ENCODE measurements around the gene WDTC1.

The WDTC1 gene

GRCh38 chr1:27299385-27300271 lies 65.2 kb downstream of the WDTC1 start:
- in situ Hi-C loops (cut with HindIII; ENCODE audit: low sequenced_read_pairs): loop anchor here (25.0 kb wide), 1 partner anchor 262 kb away; no protein-coding TSS in a partner anchor

- in situ Hi-C loops (cut with HindIII; ENCODE audit: low sequenced_read_pairs): no loop called here
These were observed 66.1 kb downstream of the WDTC1 start for GRCh38 chr1:27300341-27301051.

GRCh38 chr1:27301052-27301422 lies 66.6 kb downstream of the WDTC1 start:
- in situ Hi-C loops (cut with HindIII; ENCODE audit: low sequenced_read_pairs): no loop called here

GRCh38 chr1:27301582-27302199 lies 67.3 kb downstream of the WDTC1 start:
- in situ Hi-C loops (cut with HindIII; ENCODE audit: low sequenced_read_pairs): no loop called here

- in situ Hi-C loops (cut with HindIII; ENCODE audit: low sequenced_read_pairs): no loop called here
These were observed 68.2 kb downstream of the WDTC1 start for GRCh38 chr1:27302612-27303011.

GRCh38 chr1:27303509-27303908 lies 69.1 kb downstream of the WDTC1 start:
- in situ Hi-C loops (cut with HindIII; ENCODE audit: low sequenced_read_pairs): no loop called here

GRCh38 chr1:27306071-27306470 lies 71.6 kb downstream of the WDTC1 start:
- in situ Hi-C loops (cut with HindIII; ENCODE audit: low sequenced_read_pairs): loop anchor here (5.0 kb wide), 1 partner anchor 91 kb away; no protein-coding TSS in a partner anchor

GRCh38 chr1:27306892-27307761 lies 72.7 kb downstream of the WDTC1 start:
- in situ Hi-C loops (cut with HindIII; ENCODE audit: low sequenced_read_pairs): loop anchor here (5.0 kb wide), 1 partner anchor 90 kb away; no protein-coding TSS in a partner anchor

GRCh38 chr1:27307874-27308598 lies 73.6 kb downstream of the WDTC1 start:
- in situ Hi-C loops (cut with HindIII; ENCODE audit: low sequenced_read_pairs): loop anchor here (5.0 kb wide), 1 partner anchor 89 kb away; no protein-coding TSS in a partner anchor

- in situ Hi-C loops (cut with HindIII; ENCODE audit: low sequenced_read_pairs): no loop called here
These were observed 79.7 kb downstream of the WDTC1 start for GRCh38 chr1:27314169-27314568.

- in situ Hi-C loops (cut with HindIII; ENCODE audit: low sequenced_read_pairs): no loop called here
These were observed 80.3 kb downstream of the WDTC1 start for GRCh38 chr1:27314737-27315136.

GRCh38 chr1:27316860-27317259 lies 82.4 kb downstream of the WDTC1 start:
- in situ Hi-C loops (cut with HindIII; ENCODE audit: low sequenced_read_pairs): no loop called here

- in situ Hi-C loops (cut with HindIII; ENCODE audit: low sequenced_read_pairs): no loop called here
These were observed 83.7 kb downstream of the WDTC1 start for GRCh38 chr1:27318136-27318535.

GRCh38 chr1:27318596-27318995 lies 84.2 kb downstream of the WDTC1 start:
- in situ Hi-C loops (cut with HindIII; ENCODE audit: low sequenced_read_pairs): no loop called here

- in situ Hi-C loops (cut with HindIII; ENCODE audit: low sequenced_read_pairs): no loop called here
These were observed 87.6 kb downstream of the WDTC1 start, which contains the start of gene TMEM222 for GRCh38 chr1:27321813-27322568. Gene TMEM222 (plus strand): TSS chr1:27322163. CDS start chr1:27322198, 35 bp downstream.

- in situ Hi-C loops (cut with HindIII; ENCODE audit: low sequenced_read_pairs): no loop called here
These were observed 88.3 kb downstream of the WDTC1 start for GRCh38 chr1:27322569-27323240.

GRCh38 chr1:27325286-27325685 lies 90.9 kb downstream of the WDTC1 start:
- in situ Hi-C loops (cut with HindIII; ENCODE audit: low sequenced_read_pairs): no loop called here

- in situ Hi-C loops (cut with HindIII; ENCODE audit: low sequenced_read_pairs): no loop called here
These were observed 93.5 kb downstream of the WDTC1 start for GRCh38 chr1:27327964-27328363.

Measured in endothelial cell of hepatic sinusoid (primary cell).